Ovary (tissue), 9 donors: ENCODE data around the gene BRICD5. TPM values are rescaled to one million over a fixed set of nuclear protein-coding genes. Genes with fewer than 3 reads are reported as not detected.

Experiments
- DNase-seq, 5 donors: peaks; one replicate each; pipeline ENCODE4 v3.0.0-alpha.2; 2019 to 2020
- H3K27ac ChIP-seq, 2 donors: fragments of 200-600 bp; one replicate each; pipeline versions ENCODE4 v1.5.1 to v1.8.0; 2019 to 2022
- H3K27me3 ChIP-seq: fragments of 200-600 bp; one replicate; pipeline ENCODE4 v1.8.0; 2022
- H3K36me3 ChIP-seq: fragments of 200-600 bp; sonication (generic); one replicate; pipeline ENCODE4 v1.5.1; 2019
- H3K4me1 ChIP-seq: one replicate; pipeline ENCODE4 v1.8.1; 2013; ENCODE audit warnings: mild to moderate bottlenecking, moderate library complexity; ENCODE audit not compliant: insufficient read depth
- H3K4me3 ChIP-seq: fragments of 200-600 bp; sonication (generic); one replicate; pipeline ENCODE4 v1.5.1; 2017
- H3K9me3 ChIP-seq, 2 donors: fragments of 200-600 bp in 1 of 2; sonication (generic) in 1 of 2; one replicate each; pipeline versions ENCODE4 v1.5.1 to v1.8.1; 2013 to 2019; ENCODE audit warnings: mild to moderate bottlenecking in 1 of 2, moderate library complexity in 1 of 2
- EP300 ChIP-seq: sonication (generic); formaldehyde crosslinking; IDR thresholded peaks from one replicate; pipeline ENCODE4 v1.6.1; 2017; ENCODE audit warnings: antibody characterized with exemption
- POLR2A ChIP-seq: fragments of 450-650 bp; IDR thresholded peaks from one replicate; pipeline ENCODE4 v1.6.1; 2017; ENCODE audit warnings: antibody characterized with exemption, mild to moderate bottlenecking, moderate library complexity
- WGBS, 3 donors: extraction: QIAGEN DNeasy Blood & Tissue Kit in 1 of 3; methylation state at CpG; one replicate each; pipeline versions ENCODE4 v1.1.5 to v1.1.7; 2013 to 2017; 5-methylcytosine and 5-hydroxymethylcytosine counted together
- intact Hi-C, 4 donors: fragments of 100-400 bp; cut with DNase I; formaldehyde crosslinking; loops; one replicate each; pipeline versions ENCODE4 v1.11.0 to v1.15.1; 2022 to 2023
- polyA plus RNA-seq, 2 donors: library from polyadenylated mRNA; stranded (reverse); fragments of 200-250 nt in 1 of 2; fragments of 350-450 nt in 1 of 2; fragmentation: Illumina TruSeq in 1 of 2; extraction: RNeasy Lipid Tissue Mini Kit (QIAGEN cat#74804) in 1 of 2; gene quantifications; one replicate each; pipeline ENCODE4 v1.2.3, GENCODE V29; 2013 to 2014
- total RNA-seq, 7 donors: library from RNA; depleted of rRNA in 2 of 7; stranded (reverse); fragments of >200 nt in 2 of 7; fragmentation: NEBNext Ultra II Directional in 3 of 7; extraction: Animal tissue kit (Norgen Biotek cat#: 25700) in 3 of 7; gene quantifications; one replicate each; pipeline versions ENCODE4 v1.1.0 to v1.2.4, GENCODE V29; 2016 to 2023
- TF ChIP-seq, protein P1 (sequence below), 3 donors: fragments of 450-650 bp in 2 of 3; fragments of 200-600 bp in 1 of 3; IDR thresholded peaks; one replicate each; pipeline versions ENCODE4 v1.5.1 to v1.8.0; 2016 to 2022; ENCODE audit warnings: antibody characterized with exemption in 3 of 3, mild to moderate bottlenecking in 1 of 3
- donor health status: DM: no; HTN: no; CAD: no; lungs with moderate emphysema.
- donor health status: DM: no; HTN: no; CAD: no.
- donor health status: Bipolar disorder and iron deficiency.
- donor health status: DM: yes; HTN: yes; CAD: no.
- donor health status: DM: no; HTN: no; CAD: no.
- donor health status: DM: yes; HTN: yes; CAD: no.

The BRICD5 gene
- total and polyA plus RNA-seq, 9 donors = 0.37 to 8.3 (median 6.2) TPM

DNA sequence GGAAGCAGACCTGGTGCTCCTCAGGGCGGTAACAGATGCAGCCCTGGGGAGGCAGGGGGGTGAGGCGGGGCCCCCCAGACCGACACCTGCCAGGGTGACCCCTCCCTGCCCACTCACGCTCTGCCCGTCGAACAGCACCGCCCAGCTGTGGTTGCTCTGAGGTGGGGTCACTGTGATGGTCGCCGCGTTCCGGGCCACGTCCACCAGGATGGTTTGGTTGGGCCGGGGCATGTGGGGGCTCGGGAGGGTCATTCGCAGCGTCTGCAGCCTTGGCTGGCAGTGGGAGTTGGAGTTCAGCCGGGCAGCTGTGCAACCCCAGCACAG, 692 bp downstream of the BRICD5 start:
- DNase-seq = no peak
- no peak for TF ChIP-seq EP300
- no peak for TF ChIP-seq POLR2A
- TF ChIP-seq, protein P1, sequence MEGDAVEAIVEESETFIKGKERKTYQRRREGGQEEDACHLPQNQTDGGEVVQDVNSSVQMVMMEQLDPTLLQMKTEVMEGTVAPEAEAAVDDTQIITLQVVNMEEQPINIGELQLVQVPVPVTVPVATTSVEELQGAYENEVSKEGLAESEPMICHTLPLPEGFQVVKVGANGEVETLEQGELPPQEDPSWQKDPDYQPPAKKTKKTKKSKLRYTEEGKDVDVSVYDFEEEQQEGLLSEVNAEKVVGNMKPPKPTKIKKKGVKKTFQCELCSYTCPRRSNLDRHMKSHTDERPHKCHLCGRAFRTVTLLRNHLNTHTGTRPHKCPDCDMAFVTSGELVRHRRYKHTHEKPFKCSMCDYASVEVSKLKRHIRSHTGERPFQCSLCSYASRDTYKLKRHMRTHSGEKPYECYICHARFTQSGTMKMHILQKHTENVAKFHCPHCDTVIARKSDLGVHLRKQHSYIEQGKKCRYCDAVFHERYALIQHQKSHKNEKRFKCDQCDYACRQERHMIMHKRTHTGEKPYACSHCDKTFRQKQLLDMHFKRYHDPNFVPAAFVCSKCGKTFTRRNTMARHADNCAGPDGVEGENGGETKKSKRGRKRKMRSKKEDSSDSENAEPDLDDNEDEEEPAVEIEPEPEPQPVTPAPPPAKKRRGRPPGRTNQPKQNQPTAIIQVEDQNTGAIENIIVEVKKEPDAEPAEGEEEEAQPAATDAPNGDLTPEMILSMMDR (IDR thresholded peaks at IDR 0.05) = no peak
- Histone ChIP-seq H3K9me3 (no peaks in the 10 kb centered on the region), H3K4me3 (no peak overlapping the region), H3K36me3 (no peaks in the 10 kb centered on the region), H3K4me1 (peaks cover 13% of the 10 kb centered on the region), H3K27me3 (no peaks in the 10 kb centered on the region), H3K27ac (no peak overlapping the region)
- intact Hi-C loops = no loop called here
- WGBS, 3 donors = 79 to 87% (median 85%) methylated on average over 16 to 17 of the region's 17 CpGs

DNA sequence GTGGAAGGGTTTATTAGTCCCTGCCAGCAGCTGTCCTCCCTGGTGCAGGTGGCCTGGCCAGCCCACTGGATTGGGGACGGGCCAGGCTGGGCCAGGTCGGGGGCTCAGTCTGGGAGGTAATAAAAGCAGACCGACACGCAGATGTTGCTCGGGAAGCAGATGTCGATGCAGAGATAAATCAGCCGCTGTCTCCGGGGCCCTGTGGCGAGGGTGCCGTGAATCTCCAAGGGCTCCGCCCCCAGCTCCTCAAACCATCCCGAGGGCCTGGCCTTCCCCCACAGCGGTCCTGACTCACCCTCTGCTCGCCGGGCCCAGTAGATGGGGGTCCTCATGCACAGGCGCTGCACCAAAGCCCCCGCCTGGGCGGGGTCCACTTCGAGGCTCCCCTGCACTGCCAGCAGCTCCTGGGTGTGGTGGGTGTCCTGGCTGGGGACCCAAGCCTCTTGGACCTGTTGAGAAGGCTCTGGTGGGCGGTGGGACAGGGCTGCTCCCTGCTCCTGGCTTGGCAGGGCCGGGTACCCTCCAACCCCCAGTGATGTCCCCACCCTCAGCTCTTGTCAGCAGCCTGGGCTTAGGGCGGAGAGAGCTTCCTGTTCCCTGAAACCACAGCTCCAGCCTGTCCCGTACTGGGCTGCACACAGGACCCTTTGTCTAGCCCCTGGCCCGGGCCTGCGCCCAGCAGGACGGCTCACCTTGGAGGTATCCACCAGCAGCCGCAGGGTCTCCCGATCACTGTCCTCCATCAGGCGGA, 1.2 kb downstream of the BRICD5 start:
- Histone ChIP-seq H3K36me3 (no peaks in the 10 kb centered on the region), H3K4me3 (no peak overlapping the region), H3K4me1 (peaks cover 17% of the 10 kb centered on the region), H3K9me3 (no peaks in the 10 kb centered on the region), H3K27me3 (no peaks in the 10 kb centered on the region), H3K27ac (no peak overlapping the region)
- intact Hi-C loops = no loop called here
- TF ChIP-seq, protein P1 (IDR thresholded peaks at IDR 0.05) = no peak
- TF ChIP-seq EP300 = no peak
- no peak for TF ChIP-seq POLR2A
- WGBS, 3 donors = 69 to 77% (median 76%) methylated on average over 11 to 29 of the region's 29 CpGs
- DNase-seq = no peak

DNA sequence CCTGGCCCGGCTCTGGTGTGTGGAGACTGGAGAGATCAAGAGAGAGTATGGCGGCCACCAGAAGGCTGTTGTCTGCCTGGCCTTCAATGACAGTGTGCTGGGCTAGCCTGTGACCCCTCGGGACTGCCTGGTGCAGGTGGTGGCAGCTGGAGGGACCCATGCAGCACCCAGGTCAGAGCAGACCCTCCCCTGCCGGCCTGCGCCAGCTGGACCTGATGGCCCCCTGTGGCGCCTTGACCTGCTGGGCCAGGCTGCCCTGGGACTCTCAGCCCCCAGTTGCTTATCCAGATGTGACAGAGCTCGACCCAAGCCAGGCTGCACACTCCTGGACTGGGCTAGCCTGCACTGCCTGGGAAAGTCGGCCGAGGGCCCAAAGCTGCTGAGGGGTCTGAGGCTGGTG, 1.9 kb downstream of the BRICD5 start:
- no peak overlapping the region for H3K4me3 ChIP-seq
- H3K36me3 ChIP-seq = no peaks in the 10 kb centered on the region
- intact Hi-C loops = no loop called here
- TF ChIP-seq, protein P1 (IDR thresholded peaks at IDR 0.05) = no peak
- TF ChIP-seq EP300 (no peak), POLR2A (no peak)
- H3K27me3 ChIP-seq = no peaks in the 10 kb centered on the region
- DNase-seq = no peak
- H3K27ac ChIP-seq = no peak overlapping the region
- WGBS, 3 donors = 70 to 81% (median 79%) methylated on average over 5 to 9 of the region's 9 CpGs
- no peaks in the 10 kb centered on the region for H3K9me3 ChIP-seq
- peaks cover 13% of the 10 kb centered on the region for H3K4me1 ChIP-seq

DNA sequence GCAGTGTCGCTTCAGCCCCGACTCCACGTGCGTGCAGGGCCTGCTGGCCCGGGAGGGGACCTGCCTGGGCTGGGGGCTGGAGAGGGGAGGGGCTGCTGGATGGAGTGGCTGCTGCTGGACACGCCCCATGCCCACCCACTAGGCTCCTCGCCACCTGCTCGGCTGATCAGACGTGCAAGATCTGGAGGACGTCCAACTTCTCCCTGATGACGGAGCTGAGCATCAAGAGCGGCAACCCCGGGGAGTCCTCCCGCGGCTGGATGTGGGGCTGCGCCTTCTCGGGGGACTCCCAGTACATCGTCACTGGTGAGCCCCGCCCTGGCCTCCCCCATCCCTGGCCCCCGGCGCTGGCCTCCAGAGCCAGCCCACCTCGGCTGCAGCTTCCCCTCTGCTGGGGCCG, 2.4 kb downstream of the BRICD5 start:
- H3K36me3 ChIP-seq = no peaks in the 10 kb centered on the region
- no peak overlapping the region for H3K4me3 ChIP-seq
- no peak for DNase-seq
- WGBS, 3 donors = 65 to 76% (median 76%) methylated on average over 22 to 23 of the region's 23 CpGs
- TF ChIP-seq POLR2A (no peak), EP300 (no peak)
- TF ChIP-seq, protein P1 (IDR thresholded peaks at IDR 0.05) = no peak
- intact Hi-C loops = no loop called here
- H3K9me3 ChIP-seq = no peaks in the 10 kb centered on the region
- no peak overlapping the region for H3K27ac ChIP-seq
- H3K4me1 ChIP-seq = peaks cover 9% of the 10 kb centered on the region
- H3K27me3 ChIP-seq = no peaks in the 10 kb centered on the region
